ENCODE measurements around the gene HNRNPF.
A peak's percentile ranks its signal among the peaks of the same experiment; 100 is the strongest.

HNRNPF gene

GRCh38 chr10:43410345-43410744 is 1.4 kb upstream of the HNRNPF start:
- no peak for DNase-seq
- no peak for TF ChIP-seq GATA1 (IDR thresholded peaks at IDR 0.05; ENCODE audit: low read depth, low read length)
- no peak for TF ChIP-seq POLR2A (IDR thresholded peaks at IDR 0.05; ENCODE audit: low read length)

- TF ChIP-seq POLR2A (IDR thresholded peaks at IDR 0.05; ENCODE audit: low read length) = peak; percentile 68
- TF ChIP-seq GATA1 (IDR thresholded peaks at IDR 0.05; ENCODE audit: low read depth, low read length) = no peak
- peak; percentile 71 to 72 for DNase-seq
Observed at GRCh38 chr10:43409385-43410109, 561 bp upstream of the HNRNPF start.

GRCh38 chr10:43408331-43408709 is 666 bp downstream of the HNRNPF start:
- DNase-seq = no peak
- TF ChIP-seq POLR2A (IDR thresholded peaks at IDR 0.05; ENCODE audit: low read length) = no peak
- no peak for TF ChIP-seq GATA1 (IDR thresholded peaks at IDR 0.05; ENCODE audit: low read depth, low read length)

GRCh38 chr10:43407576-43408330 is 1.2 kb downstream of the HNRNPF start:
- peak; percentile 92 to 94 for DNase-seq
- no peak for TF ChIP-seq GATA1 (IDR thresholded peaks at IDR 0.05; ENCODE audit: low read depth, low read length)
- peak; percentile 90 for TF ChIP-seq POLR2A (IDR thresholded peaks at IDR 0.05; ENCODE audit: low read length)

- peak; percentile 73 to 83 for DNase-seq
- no peak for TF ChIP-seq POLR2A (IDR thresholded peaks at IDR 0.05; ENCODE audit: low read length)
- no peak for TF ChIP-seq GATA1 (IDR thresholded peaks at IDR 0.05; ENCODE audit: low read depth, low read length)
Observed at GRCh38 chr10:43407148-43407575, 1.8 kb downstream of the HNRNPF start.

GRCh38 chr10:43404704-43405084 is 4.3 kb downstream of the HNRNPF start:
- DNase-seq = no peak
- TF ChIP-seq GATA1 (IDR thresholded peaks at IDR 0.05; ENCODE audit: low read depth, low read length) (no peak), POLR2A (IDR thresholded peaks at IDR 0.05; ENCODE audit: low read length) (no peak)

GRCh38 chr10:43403911-43404703 is 4.9 kb downstream of the HNRNPF start:
- TF ChIP-seq GATA1 (IDR thresholded peaks at IDR 0.05; ENCODE audit: low read depth, low read length) (no peak), POLR2A (IDR thresholded peaks at IDR 0.05; ENCODE audit: low read length) (no peak)
- peak in 1 of 2 experiments; percentile 65 for DNase-seq

- TF ChIP-seq GATA1 (IDR thresholded peaks at IDR 0.05; ENCODE audit: low read depth, low read length) (no peak), POLR2A (IDR thresholded peaks at IDR 0.05; ENCODE audit: low read length) (no peak)
- DNase-seq = no peak
Observed at GRCh38 chr10:43402880-43403452, 6.0 kb downstream of the HNRNPF start.

- TF ChIP-seq GATA1 (IDR thresholded peaks at IDR 0.05; ENCODE audit: low read depth, low read length) = no peak
- no peak for TF ChIP-seq POLR2A (IDR thresholded peaks at IDR 0.05; ENCODE audit: low read length)
- DNase-seq = no peak
Observed at GRCh38 chr10:43402176-43402575, 6.8 kb downstream of the HNRNPF start.

GRCh38 chr10:43401627-43402026 is 7.4 kb downstream of the HNRNPF start:
- TF ChIP-seq GATA1 (IDR thresholded peaks at IDR 0.05; ENCODE audit: low read depth, low read length) = no peak
- TF ChIP-seq POLR2A (IDR thresholded peaks at IDR 0.05; ENCODE audit: low read length) = no peak
- DNase-seq = no peak

- TF ChIP-seq POLR2A (IDR thresholded peaks at IDR 0.05; ENCODE audit: low read length) = no peak
- TF ChIP-seq GATA1 (IDR thresholded peaks at IDR 0.05; ENCODE audit: low read depth, low read length) = no peak
- DNase-seq = peak in 1 of 2 experiments; percentile 33
Observed at GRCh38 chr10:43399320-43400310, 9.4 kb downstream of the HNRNPF start.

- no peak for TF ChIP-seq POLR2A (IDR thresholded peaks at IDR 0.05; ENCODE audit: low read length)
- no peak for TF ChIP-seq GATA1 (IDR thresholded peaks at IDR 0.05; ENCODE audit: low read depth, low read length)
- DNase-seq = no peak
Observed at GRCh38 chr10:43398939-43399319, 10.1 kb downstream of the HNRNPF start.
